Measurements from ENCODE around the gene LAMTOR5. TPM values are rescaled to one million over a fixed set of nuclear protein-coding genes. Genes with fewer than 3 reads are reported as not detected.
"Not testable (repeated sequence)": the region's sequence is repeated elsewhere in the genome, so short reads cannot be mapped to it uniquely, and the experiment has no call there.

LAMTOR5 gene
- total RNA-seq, 1 donor from 2014 or later: 29.5 TPM

DNA sequence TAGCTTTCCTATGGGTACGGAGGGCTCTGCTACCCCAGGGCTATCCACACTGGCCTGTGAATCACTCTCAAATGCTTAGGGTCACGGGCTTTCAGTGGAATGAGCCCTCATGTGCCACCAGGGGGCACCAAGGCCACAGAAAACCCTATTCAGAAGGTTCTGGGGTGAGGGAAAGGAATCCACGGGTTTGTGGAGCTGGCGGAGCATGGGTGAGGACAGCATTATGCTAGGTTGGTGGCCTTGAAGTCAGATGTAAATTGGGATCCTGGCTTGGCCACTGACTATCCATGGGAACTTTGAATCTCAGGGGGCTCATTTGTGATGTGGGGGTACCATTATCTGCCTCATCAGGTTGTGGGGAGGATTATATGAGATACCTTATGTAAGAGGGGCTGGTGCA is 5.1 kb upstream of the LAMTOR5 start:
- no peak for FAIRE-seq
- TF ChIP-seq, protein P1, sequence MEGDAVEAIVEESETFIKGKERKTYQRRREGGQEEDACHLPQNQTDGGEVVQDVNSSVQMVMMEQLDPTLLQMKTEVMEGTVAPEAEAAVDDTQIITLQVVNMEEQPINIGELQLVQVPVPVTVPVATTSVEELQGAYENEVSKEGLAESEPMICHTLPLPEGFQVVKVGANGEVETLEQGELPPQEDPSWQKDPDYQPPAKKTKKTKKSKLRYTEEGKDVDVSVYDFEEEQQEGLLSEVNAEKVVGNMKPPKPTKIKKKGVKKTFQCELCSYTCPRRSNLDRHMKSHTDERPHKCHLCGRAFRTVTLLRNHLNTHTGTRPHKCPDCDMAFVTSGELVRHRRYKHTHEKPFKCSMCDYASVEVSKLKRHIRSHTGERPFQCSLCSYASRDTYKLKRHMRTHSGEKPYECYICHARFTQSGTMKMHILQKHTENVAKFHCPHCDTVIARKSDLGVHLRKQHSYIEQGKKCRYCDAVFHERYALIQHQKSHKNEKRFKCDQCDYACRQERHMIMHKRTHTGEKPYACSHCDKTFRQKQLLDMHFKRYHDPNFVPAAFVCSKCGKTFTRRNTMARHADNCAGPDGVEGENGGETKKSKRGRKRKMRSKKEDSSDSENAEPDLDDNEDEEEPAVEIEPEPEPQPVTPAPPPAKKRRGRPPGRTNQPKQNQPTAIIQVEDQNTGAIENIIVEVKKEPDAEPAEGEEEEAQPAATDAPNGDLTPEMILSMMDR (IDR thresholded peaks at IDR 0.05; ENCODE audit: insufficient read depth, low read length, severe bottlenecking): peak; percentile 88

DNA sequence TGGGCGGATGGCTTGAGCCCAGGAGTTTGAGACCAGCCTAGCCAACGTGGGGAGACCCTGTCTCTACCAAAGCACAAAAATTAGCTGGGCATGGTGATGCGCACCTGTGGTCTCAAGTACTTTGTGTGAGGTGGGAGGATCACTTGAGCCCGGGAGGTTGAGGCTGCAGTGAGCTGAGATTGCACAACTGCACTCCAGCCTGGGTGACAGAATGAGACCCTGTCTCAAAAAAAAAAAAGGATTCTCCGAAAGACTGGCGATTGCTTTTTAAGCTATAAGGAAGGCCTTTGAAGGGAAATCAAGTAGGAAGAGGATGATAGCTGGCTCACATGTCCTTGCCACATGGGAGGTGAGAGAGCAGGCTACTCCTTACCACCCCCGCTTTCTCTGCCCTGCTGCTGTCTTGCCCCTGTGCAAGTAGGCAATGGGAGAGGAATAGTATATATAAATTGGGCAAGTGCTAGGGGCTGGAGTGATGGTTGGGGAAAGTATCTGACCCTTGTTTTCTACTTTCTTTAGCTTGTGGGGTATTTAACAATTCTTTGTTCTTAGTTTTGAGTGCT is 3.8 kb upstream of the LAMTOR5 start:
- TF ChIP-seq, protein P1 (IDR thresholded peaks at IDR 0.05; ENCODE audit: insufficient read depth, low read length, severe bottlenecking): no peak
- no peak overlapping the region for H3K4me3 ChIP-seq (ENCODE audit: low read depth, low read length)
- no peak for DNase-seq (ENCODE audit: low read depth)
- no peaks in the 10 kb centered on the region for H3K36me3 ChIP-seq (ENCODE audit: control insufficient read depth, insufficient read depth, low read length)
- no peak for FAIRE-seq
- no peaks in the 10 kb centered on the region for H3K27me3 ChIP-seq (ENCODE audit: control insufficient read depth, insufficient read depth, low read length)

More for the DNA sequence above, 5.1 kb upstream of the LAMTOR5 start:
- DNase-seq (ENCODE audit: low read depth): peak; percentile 70
- Histone ChIP-seq H3K4me3 (ENCODE audit: low read depth, low read length) (no peak overlapping the region), H3K36me3 (ENCODE audit: control insufficient read depth, insufficient read depth, low read length) (no peaks in the 10 kb centered on the region), H3K27me3 (ENCODE audit: control insufficient read depth, insufficient read depth, low read length) (peaks cover 2% of the 10 kb centered on the region)

DNA sequence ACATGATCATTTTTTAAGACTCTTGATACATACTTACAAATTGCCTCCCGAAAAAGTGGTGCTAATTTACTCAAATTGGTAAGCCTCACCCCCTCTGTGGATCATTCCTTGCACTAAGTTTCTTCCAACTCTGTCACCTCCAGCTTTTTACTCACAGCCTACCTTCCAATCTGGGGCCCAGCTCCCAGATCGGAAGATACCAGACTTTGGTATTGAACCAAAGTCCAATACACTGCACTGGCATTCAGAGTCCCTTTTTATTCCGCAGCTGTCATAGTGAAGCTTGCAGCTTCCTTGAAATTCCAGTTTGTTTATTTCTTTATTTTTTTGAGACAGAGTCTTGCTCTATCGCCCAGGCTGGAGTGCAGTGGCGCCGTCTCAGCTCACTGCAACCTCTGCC is 1.8 kb upstream of the LAMTOR5 start:
- DNase-seq (ENCODE audit: low read depth): no peak
- Histone ChIP-seq H3K36me3 (ENCODE audit: control insufficient read depth, insufficient read depth, low read length) (peaks cover under 1% of the 10 kb centered on the region), H3K4me3 (ENCODE audit: low read depth, low read length) (no peak overlapping the region), H3K27me3 (ENCODE audit: control insufficient read depth, insufficient read depth, low read length) (no peaks in the 10 kb centered on the region)
- no peak for FAIRE-seq
- TF ChIP-seq, protein P1 (IDR thresholded peaks at IDR 0.05; ENCODE audit: insufficient read depth, low read length, severe bottlenecking): no peak

DNA sequence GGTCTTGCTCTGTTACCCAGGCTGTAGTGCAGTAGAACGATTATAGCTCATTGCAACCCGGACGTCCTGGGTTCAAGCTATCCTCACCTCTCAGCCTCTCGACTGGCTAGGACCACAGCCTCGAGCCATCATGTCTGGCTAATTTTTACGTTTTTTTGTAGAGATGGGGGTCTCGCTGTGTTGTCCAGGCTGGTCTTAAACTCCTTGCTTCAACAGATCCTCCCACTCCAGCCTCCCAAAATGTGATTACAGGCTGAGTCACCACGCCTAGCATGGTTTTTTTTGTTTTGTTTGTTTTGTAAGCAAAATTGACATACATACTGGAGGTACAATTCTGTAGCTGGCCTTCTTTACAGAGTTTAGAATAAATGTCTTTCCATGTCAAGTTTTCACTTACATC is 994 bp upstream of the LAMTOR5 start:
- H3K36me3 ChIP-seq (ENCODE audit: control insufficient read depth, insufficient read depth, low read length): peaks cover 6% of the 10 kb centered on the region
- TF ChIP-seq, protein P1 (IDR thresholded peaks at IDR 0.05; ENCODE audit: insufficient read depth, low read length, severe bottlenecking): no peak
- DNase-seq (ENCODE audit: low read depth): peak; percentile 45
- no peaks in the 10 kb centered on the region for H3K27me3 ChIP-seq (ENCODE audit: control insufficient read depth, insufficient read depth, low read length)
- no peak for FAIRE-seq
- no peak overlapping the region for H3K4me3 ChIP-seq (ENCODE audit: low read depth, low read length)

DNA sequence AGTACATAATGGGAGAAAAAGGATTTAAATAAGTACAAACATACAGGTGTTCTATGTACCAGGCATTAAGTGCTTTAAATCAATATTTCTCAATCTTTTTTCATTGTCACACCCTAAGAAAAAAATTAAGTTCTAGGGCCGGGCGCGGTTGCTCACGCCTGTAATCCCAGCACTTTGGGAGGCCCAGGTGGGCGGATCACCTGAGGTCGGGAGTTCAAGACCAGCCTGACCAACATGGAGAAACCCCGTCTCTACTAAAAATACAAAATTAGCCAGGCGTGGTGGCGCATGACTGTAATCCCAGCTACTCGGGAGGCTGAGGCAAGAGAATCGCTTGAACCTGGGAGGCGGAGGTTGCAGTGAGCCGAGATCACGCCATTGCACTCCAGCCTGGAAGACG is 1.1 kb downstream of the LAMTOR5 start:
- not testable (repeated sequence) for DNase-seq (ENCODE audit: low read depth); H3K27me3 ChIP-seq (ENCODE audit: control insufficient read depth, insufficient read depth, low read length); FAIRE-seq
- Histone ChIP-seq H3K36me3 (ENCODE audit: control insufficient read depth, insufficient read depth, low read length) (peaks cover 14% of the 10 kb centered on the region), H3K4me3 (ENCODE audit: low read depth, low read length) (peak overlapping the region; percentile 100)

DNA sequence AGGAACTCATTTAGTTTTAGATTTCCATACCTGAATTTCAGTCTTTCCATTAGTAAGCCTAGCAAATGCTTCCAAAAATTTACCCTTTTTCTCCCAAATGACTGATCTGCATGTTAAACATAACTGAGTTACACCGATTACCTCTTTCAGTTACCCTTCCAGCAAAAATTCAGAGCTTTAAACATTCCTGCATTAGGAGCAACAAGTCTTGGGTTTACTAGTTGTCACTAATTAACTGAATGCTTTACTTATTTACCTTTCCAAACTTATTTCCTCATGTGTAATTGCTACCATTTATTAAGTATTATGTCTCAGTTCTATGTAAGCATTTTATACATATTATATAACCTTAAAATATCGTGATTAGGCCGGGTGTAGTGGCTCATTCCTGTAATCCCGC is 3.1 kb downstream of the LAMTOR5 start:
- TF ChIP-seq, protein P1 (IDR thresholded peaks at IDR 0.05; ENCODE audit: insufficient read depth, low read length, severe bottlenecking): no peak
- DNase-seq (ENCODE audit: low read depth) (no peak), FAIRE-seq (no peak)
- no peaks in the 10 kb centered on the region for H3K27me3 ChIP-seq (ENCODE audit: control insufficient read depth, insufficient read depth, low read length)
- no peak overlapping the region for H3K4me3 ChIP-seq (ENCODE audit: low read depth, low read length)
- peaks cover 14% of the 10 kb centered on the region for H3K36me3 ChIP-seq (ENCODE audit: control insufficient read depth, insufficient read depth, low read length)
